C4-2B (cell line): Measurements from ENCODE around the gene PAM16.

Source experiments
- CTCF ChIP-seq: fragments of 450-650 bp; conservative IDR thresholded peaks from 2 replicates; pipeline ENCODE4 v1.5.1; 2017; ENCODE audit warnings: mild to moderate bottlenecking
- ZFX ChIP-seq: fragments of 450-650 bp; IDR thresholded peaks from 2 replicates; pipeline ENCODE4 v1.6.1; 2017

- TF ChIP-seq CTCF (no peak), ZFX (no peak)
Measured at GRCh38 chr16:4293181-4293716, 57.9 kb downstream of the PAM16 start.
